NCI-H69 (cell line): Measurements from ENCODE around the gene GNAT2.

ENCODE experiments used
- DNase-seq: peaks from one replicate; lab custom pipeline; 2025; lab: John Stamatoyannopoulos, UW

GNAT2 gene

GRCh38 chr1:109556563-109556962 lies 62.9 kb downstream of the GNAT2 start:
- no peak for DNase-seq
